ENCODE results near the gene FAM222A.
A peak's percentile ranks its signal among the peaks of the same experiment; 100 is the strongest.

FAM222A gene

DNA sequence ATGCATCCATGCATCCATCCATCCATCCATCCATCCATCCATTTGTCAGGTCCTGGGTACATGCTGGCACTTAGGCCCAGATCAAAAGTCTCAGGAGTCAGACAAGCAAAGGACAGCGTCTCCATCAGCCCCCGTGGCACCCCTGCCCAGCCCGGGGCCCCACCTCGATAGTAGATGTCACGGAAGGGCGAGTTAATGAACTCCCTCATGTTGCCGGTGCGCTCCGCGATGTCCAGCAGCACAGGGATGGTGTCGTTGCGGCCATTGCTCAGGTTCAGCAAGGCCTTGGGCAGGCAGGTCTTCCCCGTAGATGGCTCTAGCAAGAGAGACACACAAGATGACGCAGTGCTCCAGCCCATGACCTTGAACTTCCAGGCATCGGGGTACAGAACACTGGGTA lies 89.2 kb downstream of the FAM222A start:
- no peak for DNase-seq (ENCODE audit: low spot score)

- DNase-seq (ENCODE audit: low spot score) = no peak
These were observed 90.1 kb downstream of the FAM222A start for GRCh38 chr12:109803678-109804077.

DNA sequence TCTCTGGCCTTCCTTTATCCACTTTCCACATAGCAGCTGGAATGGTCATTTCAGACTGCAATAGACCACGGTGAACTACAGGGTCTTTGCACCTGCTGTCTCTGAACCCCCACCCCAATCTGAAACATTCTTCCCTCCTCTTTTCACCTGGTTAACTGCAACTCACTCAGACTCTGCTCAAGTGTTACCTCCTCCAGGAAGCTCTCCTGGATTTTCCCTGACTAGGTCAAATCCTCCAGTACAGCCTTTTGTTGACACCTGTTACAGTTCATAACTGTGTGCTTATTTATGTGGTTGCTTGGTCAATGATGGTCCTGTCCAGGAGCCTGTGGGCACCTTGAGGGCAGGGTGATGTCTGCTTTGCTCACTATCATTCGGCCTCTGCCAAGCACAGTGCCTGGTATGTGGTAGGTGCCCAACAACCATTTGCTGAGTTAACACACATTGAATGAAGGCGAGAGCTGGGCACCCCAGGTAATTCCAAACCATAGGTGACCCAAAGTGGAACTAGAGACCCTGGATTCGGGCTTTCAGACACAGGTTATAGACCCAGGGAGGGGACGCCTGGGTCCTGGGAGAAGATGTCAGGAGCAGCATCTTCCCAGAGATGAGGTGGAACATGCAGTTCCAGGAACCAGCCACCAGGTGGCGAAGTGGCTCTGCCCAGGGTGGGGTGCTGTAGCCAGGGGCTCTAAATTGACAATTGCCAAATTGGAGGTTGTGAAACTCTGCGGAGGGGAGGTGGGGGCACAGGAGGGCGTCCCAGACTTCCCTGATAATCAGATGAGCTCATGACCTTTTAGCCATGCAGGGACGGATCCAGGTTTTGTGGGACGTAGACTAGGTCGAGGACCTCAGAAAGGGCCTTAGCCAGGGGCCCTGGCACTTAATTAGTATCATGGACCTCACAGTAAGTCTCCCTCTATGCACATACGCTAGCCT lies 91.5 kb downstream of the FAM222A start:
- peak; percentile 65 for DNase-seq (ENCODE audit: low spot score)

- no peak for DNase-seq (ENCODE audit: low spot score)
These were observed 94.5 kb downstream of the FAM222A start for GRCh38 chr12:109807954-109808643.

- DNase-seq (ENCODE audit: low spot score) = no peak
These were observed 95.4 kb downstream of the FAM222A start for GRCh38 chr12:109808876-109809646.

- DNase-seq (ENCODE audit: low spot score) = no peak
These were observed 97.5 kb downstream of the FAM222A start for GRCh38 chr12:109810954-109811623.

GRCh38 chr12:109811624-109811995 lies 98.0 kb downstream of the FAM222A start:
- DNase-seq (ENCODE audit: low spot score) = no peak

GRCh38 chr12:109813810-109814416 lies 100.3 kb downstream of the FAM222A start:
- no peak for DNase-seq (ENCODE audit: low spot score)

- DNase-seq (ENCODE audit: low spot score) = no peak
These were observed 101.0 kb downstream of the FAM222A start for GRCh38 chr12:109814600-109815150.

DNA sequence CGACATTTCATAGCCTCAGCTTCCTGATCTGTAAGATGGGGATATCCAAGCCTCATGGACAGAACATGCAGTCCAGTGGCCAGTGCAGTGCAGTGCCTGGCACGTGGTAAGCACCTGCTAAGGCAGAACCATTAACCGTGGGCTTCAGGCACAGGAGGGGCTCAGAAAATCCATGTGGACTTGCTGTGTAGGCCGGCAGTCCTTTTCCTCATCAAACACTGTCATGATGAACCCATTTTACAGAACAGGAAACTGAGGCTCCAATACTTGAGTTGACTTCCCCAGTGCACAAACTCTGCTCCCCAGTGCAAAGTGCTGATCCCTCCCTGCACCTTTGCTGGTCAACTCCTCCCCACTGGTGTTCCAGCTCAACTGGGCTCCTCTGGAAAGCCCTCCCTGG lies 101.6 kb downstream of the FAM222A start:
- DNase-seq (ENCODE audit: low spot score) = no peak

- no peak for DNase-seq (ENCODE audit: low spot score)
These were observed 102.4 kb downstream of the FAM222A start for GRCh38 chr12:109815757-109816617.

GRCh38 chr12:109816870-109817269 lies 103.2 kb downstream of the FAM222A start:
- no peak for DNase-seq (ENCODE audit: low spot score)

DNA sequence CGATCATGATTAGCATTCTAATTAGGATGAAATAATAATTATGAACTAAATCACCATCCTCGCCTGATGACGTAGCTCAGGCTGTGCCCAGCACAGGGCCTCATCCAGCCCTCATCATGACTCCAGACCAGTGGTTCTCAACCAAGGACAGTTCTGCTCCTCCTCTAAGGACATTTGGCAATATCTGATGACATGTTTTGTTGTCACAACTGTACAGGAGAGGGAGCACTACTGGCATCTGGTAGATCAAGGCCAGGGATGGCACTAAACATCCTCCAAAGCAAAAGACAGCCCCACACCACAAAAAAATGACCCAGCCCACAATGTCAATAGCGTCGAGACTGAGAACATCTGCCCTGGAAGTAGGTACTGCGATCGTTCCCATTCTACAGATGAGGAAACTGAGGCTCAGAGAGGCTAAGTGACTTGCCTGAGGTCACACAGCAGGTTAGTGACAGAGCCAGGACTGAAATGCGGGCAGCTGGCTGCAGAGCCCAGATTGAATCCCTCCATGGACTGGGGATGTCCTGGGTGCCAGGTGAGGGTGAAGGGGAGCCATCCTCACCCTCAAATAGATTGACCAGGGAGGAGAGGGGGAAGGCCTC lies 104.1 kb downstream of the FAM222A start:
- DNase-seq (ENCODE audit: low spot score) = peak; percentile 19

DNA sequence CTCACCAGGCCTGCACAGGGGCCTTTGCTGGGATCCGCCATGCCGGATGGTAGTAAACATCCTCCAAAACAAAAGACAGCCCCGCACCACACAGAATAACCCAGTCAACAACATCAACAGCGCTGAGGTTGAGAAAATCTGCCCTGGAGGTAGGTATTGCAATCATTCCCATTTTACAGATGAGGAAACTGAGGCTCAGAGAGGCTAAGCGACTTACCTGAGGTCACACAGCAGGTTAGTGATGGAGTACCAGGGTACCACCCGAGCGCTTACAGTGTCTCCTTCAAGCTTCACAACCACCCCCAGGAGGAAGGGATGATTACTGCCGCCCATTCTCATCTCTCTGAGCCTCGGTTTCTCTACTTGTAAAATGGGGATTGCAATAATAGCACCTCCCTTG lies 104.6 kb downstream of the FAM222A start:
- no peak for DNase-seq (ENCODE audit: low spot score)

- DNase-seq (ENCODE audit: low spot score) = no peak
These were observed 105.4 kb downstream of the FAM222A start for GRCh38 chr12:109818905-109819500.
